ENCODE results near the gene LINC01488. TPM values are rescaled to one million over a fixed set of nuclear protein-coding genes. Genes with fewer than 3 reads are reported as not detected.

LINC01488 gene
- total and polyA plus RNA-seq, 2 donors (not counting 1 experiment from before 2014, with no cell fraction given), result not detected

GRCh38 chr11:69537126-69537525 is 55.7 kb downstream of the LINC01488 start:
- no peak overlapping the region for H2AFZ ChIP-seq (ENCODE audit: insufficient read depth, low read depth, low read length, poor library complexity, severe bottlenecking)
- H3K27ac Mint-ChIP-seq, result no peak overlapping the region
- H3K9me3 ChIP-seq (ENCODE audit: control extremely low read depth in 1 of 3, control insufficient read depth in 2 of 3, insufficient read depth in 1 of 3, low read length in 2 of 3), result no peaks in the 10 kb centered on the region
- peaks cover 12 to 13% of the 10 kb centered on the region in 2 donors for H3K4me1 ChIP-seq (ENCODE audit: control insufficient read depth in 2 of 2, insufficient read depth in 2 of 2, low read length in 2 of 2)
- ATAC-seq (ENCODE audit: low read depth), result no peak
- POLR2A ChIA-PET, result no interaction called here
- H3K27me3 ChIP-seq (replicated peaks in 1 of 4; ENCODE audit: control extremely low read depth in 1 of 4, control insufficient read depth in 3 of 4, insufficient read depth in 4 of 4, low read length in 3 of 4), result no peaks in the 10 kb centered on the region
- H3K4me3 ChIP-seq (ENCODE audit: control extremely low read depth in 1 of 5, extremely low read depth in 1 of 5, insufficient read depth in 1 of 5, low read depth in 2 of 5, low read length in 4 of 5), result no peak overlapping the region
- no peak overlapping the region for H3K27ac ChIP-seq (ENCODE audit: low read length in 2 of 2)
- intact Hi-C loops (cut with micrococcal nuclease), result no loop called here
- H4K20me1 ChIP-seq (ENCODE audit: control insufficient read depth, insufficient read depth, low read length, poor library complexity, severe bottlenecking), result no peaks in the 10 kb centered on the region
- peaks cover 11% of the 10 kb centered on the region for H3K4me1 Mint-ChIP-seq
- no peak overlapping the region for H3K9ac ChIP-seq (ENCODE audit: low read length)
- H3K27me3 Mint-ChIP-seq, result peaks cover 3% of the 10 kb centered on the region
- no peak for TF ChIP-seq CTCF (IDR thresholded peaks at IDR 0.05)
- no peak for TF ChIP-seq EZH2 (IDR thresholded peaks at IDR 0.05; ENCODE audit: borderline replicate concordance, insufficient read depth, low read depth, low read length, poor library complexity, severe bottlenecking)
- no peaks in the 10 kb centered on the region for H3K36me3 ChIP-seq (replicated peaks in 1 of 2; ENCODE audit: control extremely low read depth in 1 of 2, control insufficient read depth in 1 of 2, extremely low read depth in 1 of 2, insufficient read depth in 2 of 2, low read length in 1 of 2)
- H3K9me3 Mint-ChIP-seq (ENCODE audit: insufficient read depth), result no peaks in the 10 kb centered on the region
- WGBS (ENCODE audit: insufficient coverage), result 96% methylated on average over 10 of the region's 10 CpGs
- no peaks in the 10 kb centered on the region for H3K79me2 ChIP-seq (ENCODE audit: control insufficient read depth, insufficient read depth, low read length)
- no peak overlapping the region for H3K4me3 Mint-ChIP-seq
- no peak overlapping the region for H3K4me2 ChIP-seq (replicated peaks; ENCODE audit: low read depth, low read length, poor library complexity, severe bottlenecking)
- no peak for DNase-seq
- CTCF ChIA-PET, result no interaction called here

DNA sequence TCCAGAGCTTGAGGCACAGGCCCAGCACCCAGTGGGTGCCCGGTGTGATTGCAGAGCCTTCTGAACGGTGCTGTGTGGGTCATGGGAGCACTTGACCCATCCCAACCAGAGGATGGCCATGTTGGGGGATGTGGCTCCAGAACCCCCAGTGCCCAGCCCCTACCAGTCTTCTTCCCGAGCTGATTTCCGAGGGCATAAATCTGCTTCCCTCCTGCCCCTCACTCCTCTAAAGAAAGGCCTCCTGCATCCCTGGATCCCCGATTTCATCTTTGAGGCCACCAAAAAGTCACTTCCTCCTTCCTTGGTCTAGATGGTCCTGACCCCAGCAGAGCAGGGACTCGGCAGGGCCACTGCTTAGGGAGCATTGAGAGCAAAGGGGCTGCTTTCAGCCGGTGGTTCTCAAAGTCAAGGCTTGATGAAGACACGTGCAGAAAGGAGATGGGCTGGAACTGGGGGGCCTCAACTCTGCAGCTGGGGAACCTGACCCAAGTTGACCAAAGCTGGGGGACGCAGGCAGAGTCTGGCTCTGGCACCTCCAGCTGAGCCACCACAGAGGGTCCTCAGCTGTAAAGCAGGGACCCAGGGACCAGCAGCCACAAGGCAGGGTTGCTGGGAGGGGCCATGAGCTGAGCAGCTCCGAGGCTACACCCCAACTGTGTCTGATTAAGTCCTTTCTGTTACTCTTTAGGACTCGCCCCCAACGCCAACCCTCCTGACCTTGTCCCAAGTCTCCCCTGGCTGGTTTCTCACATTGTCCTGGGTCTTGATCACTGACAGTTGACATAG is 56.6 kb downstream of the LINC01488 start:
- no peak overlapping the region for H3K9ac ChIP-seq (ENCODE audit: low read length)
- no peaks in the 10 kb centered on the region for H3K9me3 ChIP-seq (ENCODE audit: control extremely low read depth in 1 of 3, control insufficient read depth in 2 of 3, insufficient read depth in 1 of 3, low read length in 2 of 3)
- Mint-ChIP-seq H3K4me1 (peaks cover 9% of the 10 kb centered on the region), H3K4me3 (no peak overlapping the region), H3K27ac (no peak overlapping the region), H3K9me3 (ENCODE audit: insufficient read depth) (no peaks in the 10 kb centered on the region), H3K27me3 (peaks cover 8% of the 10 kb centered on the region)
- DNase-seq, result no peak
- no peaks in the 10 kb centered on the region for H3K27me3 ChIP-seq (replicated peaks in 1 of 4; ENCODE audit: control extremely low read depth in 1 of 4, control insufficient read depth in 3 of 4, insufficient read depth in 4 of 4, low read length in 3 of 4)
- 90% methylated on average over 12 of the region's 12 CpGs for WGBS (ENCODE audit: insufficient coverage)
- ChIA-PET CTCF (no interaction called here), POLR2A (interaction anchor here (0.6 kb wide), 1 partner anchor 419 kb away, joined by 4 read pairs; no protein-coding TSS in a partner anchor)
- TF ChIP-seq EZH2 (IDR thresholded peaks at IDR 0.05; ENCODE audit: borderline replicate concordance, insufficient read depth, low read depth, low read length, poor library complexity, severe bottlenecking), result no peak
- no peak for TF ChIP-seq CTCF (IDR thresholded peaks at IDR 0.05)
- no peaks in the 10 kb centered on the region for H3K79me2 ChIP-seq (ENCODE audit: control insufficient read depth, insufficient read depth, low read length)
- no peak for ATAC-seq (ENCODE audit: low read depth)
- intact Hi-C loops (cut with micrococcal nuclease), result no loop called here
- H4K20me1 ChIP-seq (ENCODE audit: control insufficient read depth, insufficient read depth, low read length, poor library complexity, severe bottlenecking), result no peaks in the 10 kb centered on the region
- H3K4me3 ChIP-seq (ENCODE audit: control extremely low read depth in 1 of 5, extremely low read depth in 1 of 5, insufficient read depth in 1 of 5, low read depth in 2 of 5, low read length in 4 of 5), result no peak overlapping the region
- no peak overlapping the region for H3K4me2 ChIP-seq (replicated peaks; ENCODE audit: low read depth, low read length, poor library complexity, severe bottlenecking)
- peaks cover 9 to 12% of the 10 kb centered on the region in 2 donors for H3K4me1 ChIP-seq (ENCODE audit: control insufficient read depth in 2 of 2, insufficient read depth in 2 of 2, low read length in 2 of 2)
- H3K27ac ChIP-seq (ENCODE audit: low read length in 2 of 2), result no peak overlapping the region
- no peak overlapping the region for H2AFZ ChIP-seq (ENCODE audit: insufficient read depth, low read depth, low read length, poor library complexity, severe bottlenecking)
- H3K36me3 ChIP-seq (replicated peaks in 1 of 2; ENCODE audit: control extremely low read depth in 1 of 2, control insufficient read depth in 1 of 2, extremely low read depth in 1 of 2, insufficient read depth in 2 of 2, low read length in 1 of 2), result no peaks in the 10 kb centered on the region

All from B cell (primary cell).